Activated B cell treated with CpG ODN at 0.5 μM for 24 hours (primary cell): ENCODE measurements around the gene DNASE1L3. TPM values are rescaled to one million over a fixed set of nuclear protein-coding genes. Genes with fewer than 3 reads are reported as not detected.

Experiments used
- ATAC-seq: fragments of 200-7000 bp; cut with Tn5 transposase; one replicate; pipeline ENCODE4 v1.10.0; 2021; ENCODE audit warnings: low read depth, mild to moderate bottlenecking, moderate library complexity
- CTCF ChIA-PET: fragments of 350-600 bp; sonication (Branson Sonifier 250); formaldehyde crosslinking; loops from one replicate; lab custom pipeline; 2021; ENCODE audit warnings: antibody characterized with exemption; lab: Charles Lee
- POLR2A ChIA-PET: fragments of 350-600 bp; sonication (Branson Sonifier 250); formaldehyde crosslinking; loops from one replicate; lab custom pipeline; 2021; ENCODE audit warnings: antibody characterized with exemption; lab: Charles Lee
- DNase-seq: peaks from one replicate; pipeline ENCODE4 v3.0.0; 2022
- H3K27ac Mint-ChIP-seq: one replicate; pipeline ENCODE4 v1.8.0; 2020; ENCODE audit warnings: mixed read lengths
- H3K27me3 Mint-ChIP-seq: one replicate; pipeline ENCODE4 v1.8.0; 2021; ENCODE audit warnings: mixed read lengths
- H3K36me3 Mint-ChIP-seq: one replicate; pipeline ENCODE4 v1.8.0; 2021; ENCODE audit warnings: low read depth, mixed read lengths
- H3K4me1 Mint-ChIP-seq: one replicate; pipeline ENCODE4 v1.8.0; 2021; ENCODE audit warnings: mixed read lengths
- H3K4me3 Mint-ChIP-seq: one replicate; pipeline ENCODE4 v1.8.0; 2020; ENCODE audit warnings: mild to moderate bottlenecking, mixed read lengths
- H3K9me3 Mint-ChIP-seq: one replicate; pipeline ENCODE4 v1.8.0; 2020; ENCODE audit warnings: mixed read lengths
- CTCF ChIP-seq: fragments of 200-600 bp; IDR thresholded peaks from one replicate; pipeline ENCODE4 v1.8.0; 2022; ENCODE audit warnings: antibody characterized with exemption, mild to moderate bottlenecking
- intact Hi-C: fragments of 100-400 bp; cut with micrococcal nuclease; formaldehyde crosslinking; loops from one replicate; pipeline ENCODE4 v1.15.1; 2024
- total RNA-seq: library from RNA; stranded (reverse); gene quantifications from 2 replicates; pipeline ENCODE4 v1.2.3, GENCODE V29; 2022

Gene DNASE1L3
- total RNA-seq, 1 donor from 2014 or later, result 8.1 TPM

GRCh38 chr3:58178528-58179234, 32.1 kb downstream of the DNASE1L3 start:
- intact Hi-C loops, result loop anchor here (5.0 to 10.0 kb wide), 3 partner anchors 216 to 1004 kb away; no protein-coding TSS in a partner anchor
- POLR2A ChIA-PET, result interaction anchor here (0.6 to 2.2 kb wide), 7 partner anchors 18 to 170 kb away, joined by 3 to 17 read pairs (median 6); partner anchors contain the start of genes HTD2 and RPP14
- CTCF ChIA-PET, result interaction anchor here (0.8 to 4.1 kb wide), 16 partner anchors 9 to 453 kb away, joined by 3 to 46 read pairs (median 5); partner anchors contain the start of genes FLNB, HTD2 and RPP14
- no peak for ATAC-seq
- no peaks in the 10 kb centered on the region for H3K27me3 Mint-ChIP-seq
- H3K36me3 Mint-ChIP-seq, result no peaks in the 10 kb centered on the region
- peaks cover 24% of the 10 kb centered on the region for H3K4me1 Mint-ChIP-seq
- no peak for TF ChIP-seq CTCF
- H3K4me3 Mint-ChIP-seq, result peak overlapping the region; percentile 81
- no peaks in the 10 kb centered on the region for H3K9me3 Mint-ChIP-seq
- no peak for DNase-seq
- no peak overlapping the region for H3K27ac Mint-ChIP-seq

GRCh38 chr3:58177747-58178527, 32.8 kb downstream of the DNASE1L3 start:
- ChIA-PET CTCF (interaction anchor here (0.6 to 4.1 kb wide), 24 partner anchors 10 to 454 kb away, joined by 3 to 46 read pairs (median 4); partner anchors contain the start of genes FLNB, HTD2 and RPP14), POLR2A (interaction anchor here (0.6 to 2.2 kb wide), 8 partner anchors 19 to 169 kb away, joined by 3 to 17 read pairs (median 6); partner anchors contain the start of genes HTD2 and RPP14)
- H3K4me1 Mint-ChIP-seq, result peaks cover 24% of the 10 kb centered on the region
- H3K27me3 Mint-ChIP-seq, result no peaks in the 10 kb centered on the region
- ATAC-seq (peak; percentile 96), DNase-seq (peak; percentile 91)
- H3K27ac Mint-ChIP-seq, result no peak overlapping the region
- H3K36me3 Mint-ChIP-seq, result no peaks in the 10 kb centered on the region
- H3K9me3 Mint-ChIP-seq, result no peaks in the 10 kb centered on the region
- H3K4me3 Mint-ChIP-seq, result peak overlapping the region; percentile 81
- intact Hi-C loops, result loop anchor here (1.0 to 10.0 kb wide), 8 partner anchors 122 to 1003 kb away; partner anchors contain the start of gene FLNB
- TF ChIP-seq CTCF, result peak; percentile 27

- H3K4me1 Mint-ChIP-seq, result peaks cover 22% of the 10 kb centered on the region
- TF ChIP-seq CTCF, result no peak
- no peak overlapping the region for H3K27ac Mint-ChIP-seq
- no peaks in the 10 kb centered on the region for H3K27me3 Mint-ChIP-seq
- intact Hi-C loops, result loop anchor here (1.0 to 10.0 kb wide), 8 partner anchors 123 to 1002 kb away; partner anchors contain the start of gene FLNB
- ChIA-PET POLR2A (interaction anchor here (0.7 to 2.2 kb wide), 6 partner anchors 20 to 129 kb away, joined by 3 to 17 read pairs (median 10); partner anchors contain the start of genes HTD2 and RPP14), CTCF (interaction anchor here (0.6 to 4.1 kb wide), 25 partner anchors 10 to 1074 kb away, joined by 3 to 46 read pairs (median 3); partner anchors contain the start of genes FLNB, HTD2 and RPP14)
- peak overlapping the region; percentile 38 for H3K4me3 Mint-ChIP-seq
- H3K36me3 Mint-ChIP-seq, result no peaks in the 10 kb centered on the region
- DNase-seq, result no peak
- no peak for ATAC-seq
- no peaks in the 10 kb centered on the region for H3K9me3 Mint-ChIP-seq
These were observed 33.8 kb downstream of the DNASE1L3 start for GRCh38 chr3:58176827-58177489.

DNA sequence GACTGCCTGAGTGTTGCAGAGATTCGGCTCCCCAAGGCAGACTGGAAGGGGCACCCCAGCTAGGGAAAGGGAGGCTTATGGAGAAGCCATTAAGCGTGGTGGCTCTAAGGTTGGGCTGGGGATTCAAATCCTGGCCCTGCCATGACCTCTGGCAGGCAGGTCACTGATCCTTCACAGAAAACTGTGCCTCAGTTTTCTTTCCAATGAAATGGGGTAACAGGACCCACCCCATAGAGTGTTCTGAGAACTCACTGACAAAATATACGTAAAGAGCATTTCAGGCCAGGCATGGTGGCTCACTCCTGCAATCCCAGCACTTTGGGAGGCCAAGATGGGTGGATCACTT, 34.6 kb downstream of the DNASE1L3 start:
- TF ChIP-seq CTCF, result no peak
- intact Hi-C loops, result loop anchor here (2.0 to 10.0 kb wide), 5 partner anchors 214 to 1001 kb away; no protein-coding TSS in a partner anchor
- DNase-seq (no peak), ATAC-seq (no peak)
- peaks cover 5% of the 10 kb centered on the region for H3K36me3 Mint-ChIP-seq
- H3K27me3 Mint-ChIP-seq, result no peaks in the 10 kb centered on the region
- ChIA-PET CTCF (interaction anchor here (4.1 kb wide), 1 partner anchor 9 kb away, joined by 23 read pairs; no protein-coding TSS in a partner anchor), POLR2A (no interaction called here)
- H3K4me3 Mint-ChIP-seq, result no peak overlapping the region
- H3K4me1 Mint-ChIP-seq, result peaks cover 15% of the 10 kb centered on the region
- no peaks in the 10 kb centered on the region for H3K9me3 Mint-ChIP-seq
- H3K27ac Mint-ChIP-seq, result no peak overlapping the region
